GM18870 (cell line): ENCODE measurements around the gene FAM117B.
"Not testable (repeated sequence)": the region's sequence is repeated elsewhere in the genome, so short reads cannot be mapped to it uniquely, and the experiment has no call there.

Experiments
- ATAC-seq: cut with Tn5 transposase; IDR thresholded peaks from one replicate; pipeline ENCODE4 v1.9.1; 2021; ENCODE audit warnings: moderate library complexity; ENCODE audit not compliant: unreplicated experiment

Gene FAM117B

DNA sequence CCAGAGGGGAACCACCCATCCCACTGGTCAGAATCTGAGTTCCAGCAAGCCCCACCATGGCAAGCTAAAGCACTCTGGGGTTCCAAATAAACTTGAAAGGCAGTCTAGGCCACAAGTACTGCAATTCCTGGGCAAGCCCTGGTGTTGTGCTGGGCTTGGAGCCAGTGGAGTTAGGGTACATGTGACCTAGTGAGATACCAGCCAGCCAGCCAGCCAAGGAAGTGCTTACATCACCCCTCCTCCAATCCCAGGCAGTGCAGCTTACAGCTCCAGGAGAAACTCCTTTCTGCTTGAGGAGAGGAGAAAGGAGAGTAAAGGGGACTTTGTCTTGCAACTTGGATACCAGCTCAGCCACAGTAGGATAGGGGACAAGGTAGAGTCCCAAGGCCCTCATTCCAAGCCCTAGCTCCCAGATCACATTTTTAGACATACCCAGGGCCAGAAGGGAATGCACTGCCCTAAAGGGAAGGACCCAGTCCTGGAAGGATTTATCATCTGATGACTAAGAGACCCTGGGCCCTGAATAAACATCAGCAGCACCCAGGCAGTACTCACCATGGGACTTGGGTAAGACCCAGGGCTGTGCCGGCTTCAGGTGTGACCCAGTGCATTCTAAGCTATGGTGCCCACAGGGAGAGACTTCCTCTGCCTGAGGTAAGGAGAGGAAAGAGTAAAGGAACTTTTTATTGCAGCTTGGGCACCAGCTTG is 172.8 kb downstream of the FAM117B start:
- not testable (repeated sequence) for ATAC-seq

DNA sequence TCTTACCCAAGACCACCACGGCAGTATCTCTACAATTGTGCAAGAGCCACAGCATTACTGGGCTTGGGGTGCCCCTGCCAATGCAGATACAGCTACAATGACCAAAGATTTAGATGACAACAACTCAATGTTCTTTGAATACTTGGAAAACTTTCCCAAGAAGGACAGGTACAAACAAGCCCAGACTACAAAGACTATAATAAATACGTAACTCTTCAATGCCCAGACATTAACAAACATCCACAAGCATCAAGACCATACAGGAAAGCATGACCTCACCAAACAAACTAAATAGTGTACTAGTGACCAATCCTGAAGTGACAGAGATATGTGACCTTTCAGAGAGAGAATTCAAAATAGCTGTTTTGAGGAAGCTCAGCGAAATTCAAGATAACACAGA is 174.0 kb downstream of the FAM117B start:
- ATAC-seq, result no peak

DNA sequence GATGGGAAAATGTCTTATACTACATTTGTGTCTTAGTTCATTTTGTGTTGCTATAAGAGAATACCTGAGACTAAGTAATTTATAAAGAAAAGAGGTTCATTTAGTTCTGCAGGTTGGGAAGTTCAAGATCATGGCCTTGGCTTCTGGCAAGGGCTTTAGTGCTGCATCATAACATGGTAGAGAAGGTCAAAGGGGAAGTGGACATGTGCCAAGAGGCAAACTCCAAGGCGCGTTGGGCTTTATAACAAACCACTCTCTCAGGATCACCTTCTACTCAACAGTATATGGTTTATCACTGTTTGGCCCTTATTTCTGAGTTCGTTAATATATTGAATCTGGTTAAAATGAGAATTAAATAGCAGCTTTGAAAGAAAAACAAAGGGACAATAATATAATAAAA is 178.6 kb downstream of the FAM117B start:
- no peak for ATAC-seq

DNA sequence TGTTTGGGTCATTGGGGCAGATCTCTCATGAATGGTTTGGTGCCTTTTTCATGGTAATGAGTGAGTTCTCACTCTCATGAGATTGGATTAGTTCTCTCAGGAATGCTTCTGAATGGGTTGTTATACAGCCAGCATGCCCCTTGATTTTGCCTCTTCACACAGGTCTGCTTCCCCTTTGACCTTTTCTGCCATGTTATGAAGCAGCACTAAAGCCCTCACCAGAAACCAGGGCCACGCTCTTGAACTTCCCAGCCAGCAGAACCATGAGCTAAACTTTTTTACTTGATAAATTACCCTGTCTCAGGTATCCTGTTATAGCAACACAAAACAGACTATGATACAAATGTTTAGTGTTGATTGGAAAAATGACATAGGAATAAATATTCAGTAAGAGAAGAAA is 179.5 kb downstream of the FAM117B start:
- no peak for ATAC-seq

DNA sequence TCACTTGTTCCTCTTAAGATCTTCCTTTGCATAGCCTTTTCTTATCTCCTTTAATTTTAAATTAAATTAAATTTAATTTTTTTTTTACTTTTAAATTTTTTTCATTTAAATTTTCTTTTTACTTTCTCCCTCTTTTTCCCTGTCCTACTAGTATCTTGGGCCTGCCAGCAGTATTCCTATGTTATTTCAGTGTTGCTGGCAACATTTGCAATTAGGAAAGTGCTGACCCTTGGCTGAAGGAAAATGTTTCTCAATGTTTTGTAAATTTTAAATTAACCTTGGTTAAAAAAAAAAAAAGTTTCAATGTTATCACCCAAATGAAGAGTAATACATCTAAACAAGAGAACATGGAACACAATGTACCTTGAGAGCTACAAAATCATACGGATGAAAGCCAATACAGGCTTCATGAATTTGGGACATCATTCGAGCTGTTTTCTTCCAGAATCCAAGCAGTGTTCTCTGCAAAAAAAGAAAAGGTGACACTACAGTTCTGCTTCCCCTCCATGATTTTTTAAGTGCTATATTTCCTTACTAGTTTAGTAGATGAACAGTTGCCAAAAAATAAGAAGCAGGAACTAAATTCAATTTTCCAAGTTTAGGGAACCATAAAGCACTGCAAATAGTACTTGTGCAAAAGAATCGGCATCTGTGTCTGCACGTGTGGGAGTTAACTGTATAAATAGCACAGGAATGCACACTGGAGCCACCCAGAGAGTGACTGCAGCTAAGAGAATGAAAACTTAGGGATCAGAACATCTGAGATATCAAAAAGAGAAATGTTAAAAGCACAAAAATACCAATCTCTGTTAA is 181.0 kb downstream of the FAM117B start:
- ATAC-seq, result no peak

DNA sequence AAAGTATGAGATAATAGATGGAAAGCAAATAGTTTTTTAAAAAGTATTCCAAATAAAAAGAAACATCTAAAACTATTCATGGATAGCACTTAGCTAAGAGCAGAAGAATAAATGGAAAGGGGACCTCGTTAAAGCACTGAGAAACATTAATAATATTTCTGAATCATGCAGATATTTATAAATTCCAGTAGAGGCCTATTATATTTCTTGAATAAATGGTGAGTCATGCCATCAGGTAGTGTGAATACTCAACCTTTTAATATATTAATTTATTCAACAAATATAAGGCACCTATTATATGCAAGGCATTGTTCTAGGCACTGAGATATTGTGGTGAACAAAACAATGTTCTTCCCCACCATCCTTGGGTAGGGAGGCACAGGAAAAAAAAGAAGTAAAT is 183.0 kb downstream of the FAM117B start:
- no peak for ATAC-seq

DNA sequence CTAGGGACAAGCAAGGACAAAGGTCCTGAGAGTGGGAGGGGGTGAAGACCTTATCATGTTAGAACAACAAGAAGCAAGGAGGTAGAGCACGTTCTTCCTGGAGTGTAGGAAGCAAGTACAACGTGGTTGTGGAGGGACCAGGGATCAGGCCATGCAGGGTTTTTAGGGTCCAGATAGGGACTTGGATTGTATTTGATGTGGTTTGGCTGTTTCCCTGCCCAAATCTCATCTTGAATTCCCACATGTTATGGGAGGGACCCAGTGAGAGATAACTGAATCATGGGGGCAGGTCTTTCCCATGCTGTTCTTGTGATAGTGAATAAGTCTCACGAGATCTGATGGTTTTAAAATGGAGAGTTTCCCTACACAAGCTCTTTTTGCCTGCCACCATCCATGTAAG is 183.6 kb downstream of the FAM117B start:
- no peak for ATAC-seq
